NOMO-1 treated with dmso at 0.1 percent for 144 hours (cell line): ENCODE results near the gene JAG2.

ENCODE experiments used
- DNase-seq: peaks from one replicate; lab custom pipeline; 2025; ENCODE audit not compliant: unreplicated experiment; lab: John Stamatoyannopoulos, UW

The JAG2 gene

GRCh38 chr14:105168496-105168978 is at the start of gene JAG2:
Gene JAG2 (minus strand): TSS chr14:105168776. CDS start chr14:105168420, 356 bp downstream.
- DNase-seq: no peak

DNA sequence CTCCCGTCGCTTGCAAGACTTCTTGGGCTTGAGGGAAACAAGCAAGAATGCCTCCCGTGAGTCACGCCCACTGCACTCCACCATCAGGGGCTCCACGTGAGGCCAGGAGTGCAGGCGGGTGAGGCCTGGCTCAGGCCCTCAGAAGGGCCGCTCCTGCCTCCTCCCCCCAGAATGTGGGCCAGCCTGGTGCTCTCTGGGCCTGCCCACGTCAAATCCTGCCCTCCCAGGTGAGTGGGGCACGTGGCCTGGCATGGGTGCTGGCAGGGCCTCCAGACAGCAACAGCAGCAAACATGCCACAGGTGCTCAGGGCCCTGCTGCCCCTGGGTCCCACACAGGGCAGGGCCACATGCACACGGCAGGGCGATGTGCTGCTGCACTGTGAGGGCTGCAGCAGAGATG is 49.2 kb upstream of the JAG2 start:
- no peak for DNase-seq

GRCh38 chr14:105216490-105217247 is 48.1 kb upstream of the JAG2 start:
- DNase-seq: no peak

DNA sequence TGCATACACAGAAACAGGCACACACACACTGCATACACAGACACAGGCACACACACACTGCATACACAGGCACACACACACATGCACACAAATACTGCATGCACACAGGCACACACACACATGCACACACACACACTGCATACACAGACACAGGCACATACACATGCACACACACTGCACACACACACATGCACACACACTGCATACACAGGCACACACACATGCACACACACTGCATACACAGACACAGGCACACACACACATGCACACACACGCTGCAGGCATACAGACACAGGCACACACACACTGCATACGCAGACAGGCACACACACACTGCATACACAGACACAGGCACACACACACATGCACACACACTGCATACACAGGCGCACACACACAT is 47.0 kb upstream of the JAG2 start:
- no peak for DNase-seq

DNA sequence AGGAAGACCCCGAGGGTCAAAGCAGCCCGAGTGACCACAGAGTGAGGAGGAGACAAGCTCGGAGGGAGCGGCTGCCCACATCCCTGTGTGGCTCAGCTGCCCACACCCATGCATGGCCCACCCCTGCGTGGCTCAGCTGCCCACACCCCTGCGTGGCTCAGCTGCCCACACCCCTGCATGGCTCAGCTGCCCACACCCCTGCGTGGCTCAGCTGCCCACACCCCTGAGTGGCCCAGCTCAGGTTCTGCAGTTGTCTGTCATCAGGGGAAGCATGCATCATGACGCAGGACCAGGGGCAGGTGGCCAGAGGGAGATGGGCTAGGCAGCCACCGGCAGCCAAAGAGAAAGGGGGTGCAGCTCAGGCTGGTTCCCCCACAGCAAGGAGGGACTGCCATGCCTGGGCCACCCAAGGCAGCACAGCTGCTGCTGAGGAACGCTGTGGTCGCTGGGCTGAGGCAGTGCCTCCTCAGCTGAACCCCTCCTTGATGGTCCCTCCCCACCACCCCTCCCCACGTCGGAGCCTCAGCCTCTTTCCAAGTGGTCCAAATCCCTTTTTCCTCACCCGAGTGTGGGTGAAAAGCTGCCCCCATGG is 45.8 kb upstream of the JAG2 start:
- no peak for DNase-seq

GRCh38 chr14:105213361-105213760 is 44.8 kb upstream of the JAG2 start:
- DNase-seq: no peak

- no peak for DNase-seq
Observed at GRCh38 chr14:105212541-105213300, 44.1 kb upstream of the JAG2 start.

GRCh38 chr14:105211758-105212089 is 43.1 kb upstream of the JAG2 start:
- no peak for DNase-seq

DNA sequence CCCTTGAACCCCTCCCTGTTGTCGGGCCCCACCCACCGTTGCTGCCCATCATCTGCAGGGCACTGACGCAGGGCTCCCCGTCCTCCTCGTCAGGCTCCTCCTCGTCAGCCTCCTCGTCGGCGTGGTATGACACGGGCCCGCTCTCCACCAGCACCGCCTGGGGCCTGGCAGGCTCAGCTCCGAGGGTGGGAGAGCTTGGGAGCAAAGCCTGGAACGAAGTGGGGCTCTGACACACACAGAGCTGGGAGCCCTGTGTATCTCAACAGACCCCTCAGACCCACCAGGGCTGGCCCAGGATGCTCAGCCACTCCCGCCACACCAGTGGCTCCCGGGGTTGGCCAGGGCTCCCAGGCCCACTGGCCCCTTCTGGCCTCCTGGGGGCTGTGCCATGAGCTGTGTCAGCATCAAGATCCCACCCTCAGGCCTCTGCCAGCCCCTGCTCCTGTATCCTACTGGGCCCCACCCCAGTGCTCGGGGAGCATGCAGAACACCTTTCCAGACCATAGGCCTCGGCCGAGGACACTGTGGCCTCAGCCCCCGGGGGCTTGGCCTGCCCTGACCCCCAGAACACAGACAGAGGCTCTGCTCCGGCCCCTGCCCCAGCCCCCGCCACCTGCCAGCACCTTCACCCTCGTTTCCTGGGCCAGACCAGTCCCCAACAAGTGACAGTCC is 42.6 kb upstream of the JAG2 start:
- DNase-seq: no peak

GRCh38 chr14:105210266-105211025 is 41.9 kb upstream of the JAG2 start:
- no peak for DNase-seq

GRCh38 chr14:105209646-105210045 is 41.1 kb upstream of the JAG2 start:
- no peak for DNase-seq

GRCh38 chr14:105209091-105209490 is 40.5 kb upstream of the JAG2 start:
- no peak for DNase-seq

- no peak for DNase-seq
Observed at GRCh38 chr14:105208738-105209075, 40.1 kb upstream of the JAG2 start.

DNA sequence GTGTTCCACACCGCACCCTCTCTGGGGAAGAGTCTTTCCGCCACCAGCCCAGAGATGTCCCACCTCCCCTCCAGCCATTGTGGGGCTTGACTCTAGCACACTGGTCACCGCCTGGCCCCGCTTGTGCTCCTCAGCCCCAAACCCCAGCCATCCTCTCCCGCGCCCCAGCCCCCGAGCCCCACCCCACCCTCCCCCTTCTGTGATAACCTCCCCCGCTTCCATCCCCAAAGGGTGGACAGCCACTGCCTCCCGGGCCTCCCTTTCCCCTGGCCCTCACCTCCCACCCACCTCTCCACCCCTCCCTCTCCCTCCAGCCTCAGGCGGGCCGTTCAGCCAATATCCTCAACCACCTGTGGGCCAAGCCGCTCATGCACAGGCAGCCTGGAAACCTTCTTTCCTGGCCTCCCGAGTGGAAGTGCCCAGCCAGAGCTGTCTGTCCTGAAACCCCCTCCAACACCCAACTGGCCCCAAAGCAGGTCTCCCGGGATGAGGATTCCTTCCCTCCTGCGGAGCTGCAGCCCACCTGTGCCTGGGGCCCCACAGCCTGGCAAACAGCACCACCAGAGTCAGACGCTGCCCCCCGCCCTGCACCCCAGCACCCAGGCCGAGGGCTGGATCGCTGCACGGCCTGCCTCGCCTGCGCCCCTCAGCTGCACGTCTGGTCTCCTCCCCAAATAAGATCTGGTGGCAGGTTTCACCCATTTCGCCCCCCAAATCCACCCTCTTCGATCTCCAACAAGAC is 39.6 kb upstream of the JAG2 start:
- DNase-seq: no peak

DNA sequence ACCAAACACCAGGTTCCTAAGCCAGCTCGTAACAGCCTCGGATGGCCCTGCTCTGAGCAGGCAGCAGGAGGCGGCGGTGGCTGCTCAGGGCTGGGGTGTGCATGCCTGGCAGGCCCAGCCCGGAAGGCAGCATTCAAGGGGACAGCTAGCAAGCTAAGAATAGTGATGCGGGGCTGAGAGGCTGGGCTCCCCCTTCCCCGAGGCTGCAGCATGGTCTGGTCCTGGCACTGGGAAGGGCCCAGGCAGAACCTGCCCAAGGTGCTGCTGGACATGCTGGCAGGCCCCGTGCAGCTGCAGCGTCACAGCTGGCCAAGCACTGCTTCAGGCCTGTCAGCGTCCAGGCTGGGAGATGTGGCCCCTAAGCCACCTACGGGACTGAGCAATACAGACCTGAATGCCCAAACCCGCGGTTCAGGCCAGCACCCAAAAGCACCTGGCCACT is 38.9 kb upstream of the JAG2 start:
- DNase-seq: no peak

GRCh38 chr14:105206873-105207272 is 38.3 kb upstream of the JAG2 start:
- no peak for DNase-seq

GRCh38 chr14:105205673-105206208 is 37.2 kb upstream of the JAG2 start:
- DNase-seq: no peak

GRCh38 chr14:105204931-105205672 is 36.5 kb upstream of the JAG2 start:
- DNase-seq: no peak
